ENCODE data around the gene UBE2L5.

GRCh38 chr13:30429721-30430694 is 7.7 kb downstream of the UBE2L5 start:
- TF ChIP-seq, protein P1, sequence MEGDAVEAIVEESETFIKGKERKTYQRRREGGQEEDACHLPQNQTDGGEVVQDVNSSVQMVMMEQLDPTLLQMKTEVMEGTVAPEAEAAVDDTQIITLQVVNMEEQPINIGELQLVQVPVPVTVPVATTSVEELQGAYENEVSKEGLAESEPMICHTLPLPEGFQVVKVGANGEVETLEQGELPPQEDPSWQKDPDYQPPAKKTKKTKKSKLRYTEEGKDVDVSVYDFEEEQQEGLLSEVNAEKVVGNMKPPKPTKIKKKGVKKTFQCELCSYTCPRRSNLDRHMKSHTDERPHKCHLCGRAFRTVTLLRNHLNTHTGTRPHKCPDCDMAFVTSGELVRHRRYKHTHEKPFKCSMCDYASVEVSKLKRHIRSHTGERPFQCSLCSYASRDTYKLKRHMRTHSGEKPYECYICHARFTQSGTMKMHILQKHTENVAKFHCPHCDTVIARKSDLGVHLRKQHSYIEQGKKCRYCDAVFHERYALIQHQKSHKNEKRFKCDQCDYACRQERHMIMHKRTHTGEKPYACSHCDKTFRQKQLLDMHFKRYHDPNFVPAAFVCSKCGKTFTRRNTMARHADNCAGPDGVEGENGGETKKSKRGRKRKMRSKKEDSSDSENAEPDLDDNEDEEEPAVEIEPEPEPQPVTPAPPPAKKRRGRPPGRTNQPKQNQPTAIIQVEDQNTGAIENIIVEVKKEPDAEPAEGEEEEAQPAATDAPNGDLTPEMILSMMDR (IDR thresholded peaks at IDR 0.05), result no peak
- TF ChIP-seq POLR2A (IDR thresholded peaks at IDR 0.05), result no peak
